ENCODE measurements around the gene CDH10.

The CDH10 gene

GRCh38 chr5:24530906-24531305 lies 113.9 kb downstream of the CDH10 start:
- no peaks in the 10 kb centered on the region for H3K36me3 ChIP-seq (ENCODE audit: control insufficient read depth, insufficient read depth, low read length)
- no peak overlapping the region for H3K4me3 ChIP-seq (ENCODE audit: low read depth, low read length)
- H3K4me1 ChIP-seq (ENCODE audit: control insufficient read depth, insufficient read depth, low read length): no peaks in the 10 kb centered on the region
- H3K9me3 ChIP-seq (ENCODE audit: control insufficient read depth, insufficient read depth, low read length): no peaks in the 10 kb centered on the region
- H3K9ac ChIP-seq (ENCODE audit: low read depth, low read length): no peak overlapping the region
- H3K27me3 ChIP-seq (ENCODE audit: control insufficient read depth, insufficient read depth, low read length): no peaks in the 10 kb centered on the region

- H3K27me3 ChIP-seq (ENCODE audit: control insufficient read depth, insufficient read depth, low read length): no peaks in the 10 kb centered on the region
- no peaks in the 10 kb centered on the region for H3K4me1 ChIP-seq (ENCODE audit: control insufficient read depth, insufficient read depth, low read length)
- H3K9ac ChIP-seq (ENCODE audit: low read depth, low read length): no peak overlapping the region
- no peaks in the 10 kb centered on the region for H3K9me3 ChIP-seq (ENCODE audit: control insufficient read depth, insufficient read depth, low read length)
- H3K4me3 ChIP-seq (ENCODE audit: low read depth, low read length): no peak overlapping the region
- no peaks in the 10 kb centered on the region for H3K36me3 ChIP-seq (ENCODE audit: control insufficient read depth, insufficient read depth, low read length)
Measured at GRCh38 chr5:24525414-24525813, 119.4 kb downstream of the CDH10 start.

DNA sequence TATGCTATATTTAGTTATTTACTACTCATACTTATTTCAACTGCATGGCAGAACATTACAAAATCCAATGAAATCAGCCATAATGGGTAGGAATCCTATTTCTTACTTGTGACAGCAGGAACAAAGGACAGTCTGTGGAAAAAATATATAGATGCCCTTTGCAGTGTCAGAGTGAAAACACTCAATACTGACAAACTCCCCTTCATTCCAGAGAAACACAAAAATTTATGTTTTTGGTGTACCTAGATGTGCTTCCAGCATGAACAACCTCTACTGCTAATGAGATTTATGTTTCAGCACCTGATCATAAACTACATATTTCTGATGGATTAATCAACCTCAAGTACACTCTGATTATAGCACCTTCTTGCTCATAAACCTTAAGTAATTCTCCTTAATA lies 132.4 kb downstream of the CDH10 start:
- no peak overlapping the region for H3K4me3 ChIP-seq (ENCODE audit: low read depth, low read length)
- H3K9me3 ChIP-seq (ENCODE audit: control insufficient read depth, insufficient read depth, low read length): no peaks in the 10 kb centered on the region
- no peak overlapping the region for H3K9ac ChIP-seq (ENCODE audit: low read depth, low read length)
- no peaks in the 10 kb centered on the region for H3K36me3 ChIP-seq (ENCODE audit: control insufficient read depth, insufficient read depth, low read length)
- H3K27me3 ChIP-seq (ENCODE audit: control insufficient read depth, insufficient read depth, low read length): no peaks in the 10 kb centered on the region
- no peaks in the 10 kb centered on the region for H3K4me1 ChIP-seq (ENCODE audit: control insufficient read depth, insufficient read depth, low read length)

DNA sequence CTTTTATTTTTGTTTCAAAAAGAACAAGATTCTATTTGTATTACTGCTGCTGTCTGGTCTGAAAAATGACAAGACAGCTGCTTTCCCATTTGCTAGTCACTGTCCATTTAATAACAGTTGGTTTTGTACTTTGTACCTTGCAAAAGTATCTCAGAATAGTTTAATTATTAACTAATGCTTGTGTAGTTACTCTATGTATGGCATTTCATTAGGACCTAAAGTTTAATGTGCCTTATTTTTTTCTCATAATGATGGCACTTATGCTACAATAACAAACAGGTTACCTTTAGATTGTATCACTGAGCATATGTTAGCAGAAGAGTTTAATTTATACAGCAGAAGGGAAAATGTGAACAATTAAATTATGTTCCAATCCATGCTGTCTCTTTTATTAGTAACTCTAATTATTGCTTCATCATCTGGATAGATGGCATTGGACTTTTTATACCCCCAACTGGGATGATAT lies 134.2 kb downstream of the CDH10 start:
- Histone ChIP-seq H3K27me3 (ENCODE audit: control insufficient read depth, insufficient read depth, low read length) (no peaks in the 10 kb centered on the region), H3K36me3 (ENCODE audit: control insufficient read depth, insufficient read depth, low read length) (no peaks in the 10 kb centered on the region), H3K9me3 (ENCODE audit: control insufficient read depth, insufficient read depth, low read length) (no peaks in the 10 kb centered on the region), H3K9ac (ENCODE audit: low read depth, low read length) (no peak overlapping the region), H3K4me1 (ENCODE audit: control insufficient read depth, insufficient read depth, low read length) (no peaks in the 10 kb centered on the region), H3K4me3 (ENCODE audit: low read depth, low read length) (no peak overlapping the region)

DNA sequence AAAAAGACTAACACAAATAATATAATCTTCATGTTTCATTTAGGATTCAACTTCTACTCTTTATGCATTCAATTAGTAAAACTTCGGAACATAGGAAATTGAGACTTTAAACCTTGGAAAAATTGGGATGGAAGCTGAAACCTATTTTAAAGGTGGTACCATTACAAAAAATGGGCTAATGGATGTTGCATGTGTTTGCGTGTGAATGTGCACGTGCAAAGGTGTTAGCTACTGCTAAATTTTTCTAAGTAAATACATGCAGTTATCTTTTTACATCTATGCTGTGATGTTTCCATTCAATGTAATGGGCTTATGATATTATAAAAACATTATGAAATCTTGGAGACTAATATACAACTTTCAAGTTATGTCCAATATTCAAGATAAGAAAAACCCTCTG lies 134.8 kb downstream of the CDH10 start:
- H3K36me3 ChIP-seq (ENCODE audit: control insufficient read depth, insufficient read depth, low read length): no peaks in the 10 kb centered on the region
- no peaks in the 10 kb centered on the region for H3K27me3 ChIP-seq (ENCODE audit: control insufficient read depth, insufficient read depth, low read length)
- no peak overlapping the region for H3K4me3 ChIP-seq (ENCODE audit: low read depth, low read length)
- H3K9ac ChIP-seq (ENCODE audit: low read depth, low read length): no peak overlapping the region
- no peaks in the 10 kb centered on the region for H3K9me3 ChIP-seq (ENCODE audit: control insufficient read depth, insufficient read depth, low read length)
- H3K4me1 ChIP-seq (ENCODE audit: control insufficient read depth, insufficient read depth, low read length): no peaks in the 10 kb centered on the region

DNA sequence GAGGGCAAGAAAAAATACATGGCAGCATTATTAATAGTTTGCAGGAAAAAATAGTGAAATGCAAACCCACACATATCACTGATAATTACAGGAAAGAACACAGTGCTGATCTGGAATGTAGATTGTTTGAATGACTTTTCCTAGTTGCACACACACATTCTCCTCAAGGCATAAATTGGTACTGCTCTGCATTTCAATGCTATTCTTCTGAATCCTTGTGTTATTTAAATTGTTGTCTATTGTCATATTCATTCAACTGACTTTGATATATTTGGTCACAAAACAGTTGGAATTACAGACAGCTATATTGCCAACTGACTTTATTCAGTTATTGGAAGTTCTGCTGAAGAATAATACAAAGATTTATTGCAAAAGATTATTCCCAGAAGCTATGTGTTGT lies 139.5 kb downstream of the CDH10 start:
- H3K9ac ChIP-seq (ENCODE audit: low read depth, low read length): no peak overlapping the region
- H3K36me3 ChIP-seq (ENCODE audit: control insufficient read depth, insufficient read depth, low read length): no peaks in the 10 kb centered on the region
- no peak overlapping the region for H3K4me3 ChIP-seq (ENCODE audit: low read depth, low read length)
- no peaks in the 10 kb centered on the region for H3K4me1 ChIP-seq (ENCODE audit: control insufficient read depth, insufficient read depth, low read length)
- H3K9me3 ChIP-seq (ENCODE audit: control insufficient read depth, insufficient read depth, low read length): no peaks in the 10 kb centered on the region
- no peaks in the 10 kb centered on the region for H3K27me3 ChIP-seq (ENCODE audit: control insufficient read depth, insufficient read depth, low read length)

DNA sequence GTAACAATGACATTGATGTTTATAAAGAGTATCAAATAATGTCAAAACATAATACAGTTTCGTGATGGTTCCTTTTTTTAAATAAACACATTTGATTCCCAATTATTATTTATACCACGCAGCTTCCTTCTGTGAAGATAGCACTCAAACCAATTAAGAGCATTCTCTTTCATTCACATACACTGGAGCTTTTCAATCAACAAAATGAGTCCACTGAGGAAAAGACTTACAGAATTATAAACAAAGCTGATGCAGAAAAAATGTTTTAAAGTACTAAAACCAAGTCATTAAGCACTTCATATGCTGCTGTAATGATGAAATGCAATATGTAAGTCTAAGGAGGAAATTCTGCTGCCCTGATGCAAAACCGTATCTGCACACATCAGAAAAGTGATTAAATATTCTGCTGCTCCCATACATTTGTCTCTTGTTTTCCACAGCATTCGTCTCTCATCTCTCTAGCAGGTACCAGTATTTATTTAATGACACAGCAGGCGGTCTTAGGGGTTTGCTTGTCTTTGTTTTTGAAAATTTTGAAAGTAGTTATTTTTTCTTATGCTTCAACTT lies 147.1 kb downstream of the CDH10 start:
- Histone ChIP-seq H3K36me3 (ENCODE audit: control insufficient read depth, insufficient read depth, low read length) (no peaks in the 10 kb centered on the region), H3K4me1 (ENCODE audit: control insufficient read depth, insufficient read depth, low read length) (no peaks in the 10 kb centered on the region), H3K27me3 (ENCODE audit: control insufficient read depth, insufficient read depth, low read length) (no peaks in the 10 kb centered on the region)

GRCh38 chr5:24497145-24497544 lies 147.6 kb downstream of the CDH10 start:
- Histone ChIP-seq H3K9ac (ENCODE audit: low read depth, low read length) (no peak overlapping the region), H3K4me1 (ENCODE audit: control insufficient read depth, insufficient read depth, low read length) (no peaks in the 10 kb centered on the region), H3K9me3 (ENCODE audit: control insufficient read depth, insufficient read depth, low read length) (no peaks in the 10 kb centered on the region), H3K4me3 (ENCODE audit: low read depth, low read length) (no peak overlapping the region), H3K27me3 (ENCODE audit: control insufficient read depth, insufficient read depth, low read length) (no peaks in the 10 kb centered on the region), H3K36me3 (ENCODE audit: control insufficient read depth, insufficient read depth, low read length) (no peaks in the 10 kb centered on the region)

More for the DNA sequence above, 147.1 kb downstream of the CDH10 start:
- Histone ChIP-seq H3K4me3 (ENCODE audit: low read depth, low read length) (no peak overlapping the region), H3K9me3 (ENCODE audit: control insufficient read depth, insufficient read depth, low read length) (no peaks in the 10 kb centered on the region), H3K9ac (ENCODE audit: low read depth, low read length) (no peak overlapping the region)

DNA sequence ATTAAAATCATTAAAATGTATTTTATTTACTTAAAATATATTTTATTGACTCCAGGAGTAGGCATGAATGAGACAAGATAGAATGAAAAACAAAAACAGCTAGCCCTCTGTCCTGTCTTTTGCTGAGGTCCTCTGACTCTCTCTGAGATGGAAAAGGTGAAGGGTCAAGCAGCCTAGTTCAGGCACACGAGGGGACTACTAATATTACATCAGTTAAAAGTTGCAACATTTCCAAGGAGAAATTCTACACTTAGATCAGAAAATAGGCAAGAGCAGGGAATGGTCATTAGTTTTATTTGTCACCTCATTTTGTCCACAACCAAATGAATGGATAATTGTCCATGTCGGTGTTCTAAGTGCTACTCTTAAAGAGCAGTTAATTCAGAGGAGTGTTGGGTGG lies 148.5 kb downstream of the CDH10 start:
- H3K9ac ChIP-seq (ENCODE audit: low read depth, low read length): no peak overlapping the region
- no peaks in the 10 kb centered on the region for H3K4me1 ChIP-seq (ENCODE audit: control insufficient read depth, insufficient read depth, low read length)
- no peaks in the 10 kb centered on the region for H3K9me3 ChIP-seq (ENCODE audit: control insufficient read depth, insufficient read depth, low read length)
- H3K27me3 ChIP-seq (ENCODE audit: control insufficient read depth, insufficient read depth, low read length): no peaks in the 10 kb centered on the region
- no peaks in the 10 kb centered on the region for H3K36me3 ChIP-seq (ENCODE audit: control insufficient read depth, insufficient read depth, low read length)
- H3K4me3 ChIP-seq (ENCODE audit: low read depth, low read length): no peak overlapping the region

GRCh38 chr5:24492229-24492628 lies 152.5 kb downstream of the CDH10 start:
- H3K27me3 ChIP-seq (ENCODE audit: control insufficient read depth, insufficient read depth, low read length): no peaks in the 10 kb centered on the region
- no peaks in the 10 kb centered on the region for H3K36me3 ChIP-seq (ENCODE audit: control insufficient read depth, insufficient read depth, low read length)
- no peak overlapping the region for H3K4me3 ChIP-seq (ENCODE audit: low read depth, low read length)
- H3K4me1 ChIP-seq (ENCODE audit: control insufficient read depth, insufficient read depth, low read length): no peaks in the 10 kb centered on the region
- no peaks in the 10 kb centered on the region for H3K9me3 ChIP-seq (ENCODE audit: control insufficient read depth, insufficient read depth, low read length)
- H3K9ac ChIP-seq (ENCODE audit: low read depth, low read length): no peak overlapping the region

DNA sequence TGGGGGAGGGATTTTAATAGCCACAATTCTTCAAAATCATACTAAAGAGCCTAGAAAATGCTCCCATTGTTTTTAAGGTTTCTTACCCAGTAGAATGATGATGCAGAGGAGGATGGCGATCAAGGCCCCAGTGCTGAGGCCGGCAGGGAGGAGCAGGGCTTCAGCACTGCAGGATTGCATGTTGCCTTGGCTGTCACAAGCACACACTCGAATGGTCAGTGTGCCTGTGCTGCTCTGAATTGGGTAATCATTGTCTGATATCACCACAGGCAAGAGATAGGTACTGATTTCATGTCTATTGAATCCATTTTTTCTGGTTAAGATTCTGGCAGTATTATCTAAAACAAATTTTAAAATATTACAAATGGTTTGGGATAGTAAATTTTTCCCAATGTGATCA lies 153.3 kb downstream of the CDH10 start:
- H3K9ac ChIP-seq (ENCODE audit: low read depth, low read length): no peak overlapping the region

GRCh38 chr5:24487368-24488229 lies 157.2 kb downstream of the CDH10 start:
- H3K9ac ChIP-seq (ENCODE audit: low read depth, low read length): no peak overlapping the region
- H3K36me3 ChIP-seq (ENCODE audit: control insufficient read depth, insufficient read depth, low read length): no peaks in the 10 kb centered on the region
- H3K27me3 ChIP-seq (ENCODE audit: control insufficient read depth, insufficient read depth, low read length): no peaks in the 10 kb centered on the region
- H3K4me3 ChIP-seq (ENCODE audit: low read depth, low read length): no peak overlapping the region
- H3K4me1 ChIP-seq (ENCODE audit: control insufficient read depth, insufficient read depth, low read length): no peaks in the 10 kb centered on the region
- H3K9me3 ChIP-seq (ENCODE audit: control insufficient read depth, insufficient read depth, low read length): no peaks in the 10 kb centered on the region

More for the DNA sequence above, 153.3 kb downstream of the CDH10 start:
- no peaks in the 10 kb centered on the region for H3K9me3 ChIP-seq (ENCODE audit: control insufficient read depth, insufficient read depth, low read length)
- no peaks in the 10 kb centered on the region for H3K36me3 ChIP-seq (ENCODE audit: control insufficient read depth, insufficient read depth, low read length)
- H3K4me1 ChIP-seq (ENCODE audit: control insufficient read depth, insufficient read depth, low read length): no peaks in the 10 kb centered on the region
- H3K27me3 ChIP-seq (ENCODE audit: control insufficient read depth, insufficient read depth, low read length): no peaks in the 10 kb centered on the region
- no peak overlapping the region for H3K4me3 ChIP-seq (ENCODE audit: low read depth, low read length)

Data from iPS-15b (cell line).